ENCODE data around the gene NTN1. TPM values are rescaled to one million over a fixed set of nuclear protein-coding genes. Genes with fewer than 3 reads are reported as not detected.

NTN1 gene
- total and polyA plus RNA-seq, 2 of the 4 experiments (the other 2 are of a cell fraction), result under 0.01 to 0.07 TPM

- Histone ChIP-seq H3K27ac (ENCODE audit: insufficient read depth, low read length) (no peak overlapping the region), H2BK120ac (ENCODE audit: low read depth, low read length) (no peak overlapping the region), H3K27me3 (ENCODE audit: control insufficient read depth, insufficient read depth, low read length) (no peaks in the 10 kb centered on the region; the same call in 1 of the 2 replicates), H3K14ac (replicated peaks; ENCODE audit: low read depth, low read length) (no peak overlapping the region), H4K5ac (ENCODE audit: low read depth, low read length) (no peak overlapping the region), H3K9me3 (ENCODE audit: control insufficient read depth, insufficient read depth, low read length) (peaks cover 2% of the 10 kb centered on the region; the same call in 1 of the 2 replicates), H3K9me1 (ENCODE audit: insufficient read depth, low read length) (no peaks in the 10 kb centered on the region), H2BK5ac (ENCODE audit: low read depth, low read length, poor library complexity, severe bottlenecking) (no peak overlapping the region), H3K4me3 (ENCODE audit: insufficient read depth, low read depth, low read length) (no peak overlapping the region), H3K4ac (ENCODE audit: low read depth, low read length) (no peak overlapping the region), H2AK5ac (ENCODE audit: low read depth, low read length) (no peak overlapping the region), H3K23ac (ENCODE audit: low read depth, low read length) (no peak overlapping the region), H3K79me1 (ENCODE audit: low read depth in 1 of 2, low read length in 2 of 2) (no peaks in the 10 kb centered on the region), H2BK15ac (ENCODE audit: low read depth, low read length) (no peak overlapping the region), H3K4me1 (ENCODE audit: control insufficient read depth, insufficient read depth, low read length) (no peaks in the 10 kb centered on the region; the same call in 1 of the 2 replicates), H3K4me2 (ENCODE audit: low read depth, low read length) (no peak overlapping the region), H4K91ac (ENCODE audit: insufficient read depth, low read depth, low read length) (no peak overlapping the region), H3K56ac (ENCODE audit: extremely low read depth, insufficient read depth, low read length) (no peak overlapping the region), H4K20me1 (ENCODE audit: insufficient read depth, low read length) (no peaks in the 10 kb centered on the region), H3K9ac (ENCODE audit: low read depth, low read length) (no peak overlapping the region), H4K8ac (ENCODE audit: low read depth in 2 of 2, low read length in 2 of 2) (no peak overlapping the region), H2BK20ac (ENCODE audit: low read depth, low read length) (no peak overlapping the region), H2AFZ (replicated peaks; ENCODE audit: low read length, poor library complexity) (no peak overlapping the region), H3K36me3 (ENCODE audit: control insufficient read depth, insufficient read depth, low read length) (no peaks in the 10 kb centered on the region), H3K18ac (ENCODE audit: low read depth, low read length) (no peak overlapping the region), H2AK9ac (replicated peaks; ENCODE audit: low read depth, low read length, poor library complexity) (no peak overlapping the region)
- intact Hi-C loops (cut with micrococcal nuclease), result no loop called here
- ATAC-seq (ENCODE audit: low read depth) (no peak), DNase-seq (no peak)
- TF ChIP-seq BHLHE40 (IDR thresholded peaks at IDR 0.05; ENCODE audit: low read depth, low read length) (no peak), FOS (IDR thresholded peaks at IDR 0.05; ENCODE audit: low read depth, low read length) (no peak), RFX5 (IDR thresholded peaks at IDR 0.05; ENCODE audit: low read depth, low read length) (no peak), CHD1 (IDR thresholded peaks at IDR 0.05; ENCODE audit: low read depth, low read length) (no peak), SMC3 (IDR thresholded peaks at IDR 0.05; ENCODE audit: low read depth, low read length) (no peak), MAFK (IDR thresholded peaks at IDR 0.05; ENCODE audit: low read depth, low read length) (no peak)
- TF ChIP-seq, protein P1, sequence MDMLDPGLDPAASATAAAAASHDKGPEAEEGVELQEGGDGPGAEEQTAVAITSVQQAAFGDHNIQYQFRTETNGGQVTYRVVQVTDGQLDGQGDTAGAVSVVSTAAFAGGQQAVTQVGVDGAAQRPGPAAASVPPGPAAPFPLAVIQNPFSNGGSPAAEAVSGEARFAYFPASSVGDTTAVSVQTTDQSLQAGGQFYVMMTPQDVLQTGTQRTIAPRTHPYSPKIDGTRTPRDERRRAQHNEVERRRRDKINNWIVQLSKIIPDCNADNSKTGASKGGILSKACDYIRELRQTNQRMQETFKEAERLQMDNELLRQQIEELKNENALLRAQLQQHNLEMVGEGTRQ (IDR thresholded peaks at IDR 0.05; ENCODE audit: low read depth, low read length), result no peak
- TF ChIP-seq, protein P2, sequence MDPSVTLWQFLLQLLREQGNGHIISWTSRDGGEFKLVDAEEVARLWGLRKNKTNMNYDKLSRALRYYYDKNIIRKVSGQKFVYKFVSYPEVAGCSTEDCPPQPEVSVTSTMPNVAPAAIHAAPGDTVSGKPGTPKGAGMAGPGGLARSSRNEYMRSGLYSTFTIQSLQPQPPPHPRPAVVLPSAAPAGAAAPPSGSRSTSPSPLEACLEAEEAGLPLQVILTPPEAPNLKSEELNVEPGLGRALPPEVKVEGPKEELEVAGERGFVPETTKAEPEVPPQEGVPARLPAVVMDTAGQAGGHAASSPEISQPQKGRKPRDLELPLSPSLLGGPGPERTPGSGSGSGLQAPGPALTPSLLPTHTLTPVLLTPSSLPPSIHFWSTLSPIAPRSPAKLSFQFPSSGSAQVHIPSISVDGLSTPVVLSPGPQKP (IDR thresholded peaks at IDR 0.05; ENCODE audit: borderline replicate concordance, low read depth, low read length), result no peak
- TF ChIP-seq, protein P3, sequence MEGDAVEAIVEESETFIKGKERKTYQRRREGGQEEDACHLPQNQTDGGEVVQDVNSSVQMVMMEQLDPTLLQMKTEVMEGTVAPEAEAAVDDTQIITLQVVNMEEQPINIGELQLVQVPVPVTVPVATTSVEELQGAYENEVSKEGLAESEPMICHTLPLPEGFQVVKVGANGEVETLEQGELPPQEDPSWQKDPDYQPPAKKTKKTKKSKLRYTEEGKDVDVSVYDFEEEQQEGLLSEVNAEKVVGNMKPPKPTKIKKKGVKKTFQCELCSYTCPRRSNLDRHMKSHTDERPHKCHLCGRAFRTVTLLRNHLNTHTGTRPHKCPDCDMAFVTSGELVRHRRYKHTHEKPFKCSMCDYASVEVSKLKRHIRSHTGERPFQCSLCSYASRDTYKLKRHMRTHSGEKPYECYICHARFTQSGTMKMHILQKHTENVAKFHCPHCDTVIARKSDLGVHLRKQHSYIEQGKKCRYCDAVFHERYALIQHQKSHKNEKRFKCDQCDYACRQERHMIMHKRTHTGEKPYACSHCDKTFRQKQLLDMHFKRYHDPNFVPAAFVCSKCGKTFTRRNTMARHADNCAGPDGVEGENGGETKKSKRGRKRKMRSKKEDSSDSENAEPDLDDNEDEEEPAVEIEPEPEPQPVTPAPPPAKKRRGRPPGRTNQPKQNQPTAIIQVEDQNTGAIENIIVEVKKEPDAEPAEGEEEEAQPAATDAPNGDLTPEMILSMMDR (conservative IDR thresholded peaks at IDR 0.05; ENCODE audit: low read depth, low read length), result no peak
- WGBS, 2 experiments (ENCODE audit: extremely low coverage in 2 of 2, insufficient read length in 1 of 2), result no CpG with 5 or more reads among the region's 4 CpGs
- no TSS peak for BruUV-seq (replicated peaks)
- in situ Hi-C loops (cut with MboI; ENCODE audit: low sequenced_read_pairs), result loop anchor here (10.0 kb wide), 1 partner anchor 59 kb away; no protein-coding TSS in a partner anchor
- CTCF ChIA-PET, result no interaction called here
- POLR2A ChIA-PET (ENCODE audit: unreplicated experiment), result no interaction called here
- dilution Hi-C loops (cut with HindIII; ENCODE audit: low sequenced_read_pairs, unreplicated experiment), result no loop called here
Measured at GRCh38 chr17:9146064-9146463, 124.8 kb downstream of the NTN1 start.
